Activated CD4-positive, alpha-beta T cell treated with anti-CD3 and anti-CD28 coated beads, Interleukin-10, Interleukin-2, amounts not matched to agents 100 ng/mL and 50 ng/mL, durations not matched to agents 16 hours and 8 hours (primary cell): ENCODE data around the gene SPATC1L.

ENCODE experiments used
- DNase-seq: peaks from one replicate; pipeline ENCODE4 v3.0.0-alpha.2; 2020

Gene SPATC1L

GRCh38 chr21:46129846-46130651, 54.2 kb downstream of the SPATC1L start:
- DNase-seq = no peak

- DNase-seq = no peak
Observed at GRCh38 chr21:46128933-46129571, 55.2 kb downstream of the SPATC1L start.

DNA sequence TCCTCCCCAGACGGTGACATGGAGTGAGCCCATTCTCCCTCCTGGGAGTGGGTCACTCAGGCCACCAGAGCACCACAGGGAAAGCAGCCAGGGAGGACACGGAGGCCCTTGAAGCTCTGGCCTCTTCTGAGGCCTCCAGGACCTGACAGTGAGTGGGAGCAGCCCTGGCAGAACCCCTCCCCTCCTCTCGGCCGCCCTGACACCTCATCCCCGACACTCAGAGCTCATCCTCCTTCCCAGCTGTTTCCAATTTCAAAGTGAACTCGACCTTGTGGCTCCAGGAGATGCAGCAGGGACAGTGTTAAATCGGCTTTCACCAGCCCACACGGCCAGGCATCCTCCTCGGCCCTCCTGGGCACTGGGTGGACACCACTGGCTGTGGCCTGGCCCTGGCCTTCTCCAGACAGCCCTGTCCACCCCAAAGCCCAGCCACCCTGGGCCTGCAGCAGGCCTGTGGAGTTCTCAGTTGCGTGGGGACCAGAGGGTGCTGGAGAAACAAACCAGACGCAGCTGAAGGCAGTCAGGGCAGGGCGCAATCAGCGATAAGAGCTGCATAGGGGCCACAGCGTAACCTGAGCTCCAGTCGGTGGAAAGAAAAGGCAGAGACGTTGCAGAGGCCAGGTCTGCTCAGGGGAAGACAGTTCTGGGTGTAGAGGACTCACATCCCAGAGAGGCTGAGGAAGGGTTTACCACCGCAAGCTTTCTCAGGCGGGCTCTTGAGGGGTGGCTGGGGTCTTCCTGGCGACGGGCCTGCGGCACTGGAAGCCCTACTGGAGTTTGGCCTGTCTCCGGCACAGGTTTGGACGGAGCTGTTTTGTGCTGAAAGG, 55.9 kb downstream of the SPATC1L start:
- no peak for DNase-seq

DNA sequence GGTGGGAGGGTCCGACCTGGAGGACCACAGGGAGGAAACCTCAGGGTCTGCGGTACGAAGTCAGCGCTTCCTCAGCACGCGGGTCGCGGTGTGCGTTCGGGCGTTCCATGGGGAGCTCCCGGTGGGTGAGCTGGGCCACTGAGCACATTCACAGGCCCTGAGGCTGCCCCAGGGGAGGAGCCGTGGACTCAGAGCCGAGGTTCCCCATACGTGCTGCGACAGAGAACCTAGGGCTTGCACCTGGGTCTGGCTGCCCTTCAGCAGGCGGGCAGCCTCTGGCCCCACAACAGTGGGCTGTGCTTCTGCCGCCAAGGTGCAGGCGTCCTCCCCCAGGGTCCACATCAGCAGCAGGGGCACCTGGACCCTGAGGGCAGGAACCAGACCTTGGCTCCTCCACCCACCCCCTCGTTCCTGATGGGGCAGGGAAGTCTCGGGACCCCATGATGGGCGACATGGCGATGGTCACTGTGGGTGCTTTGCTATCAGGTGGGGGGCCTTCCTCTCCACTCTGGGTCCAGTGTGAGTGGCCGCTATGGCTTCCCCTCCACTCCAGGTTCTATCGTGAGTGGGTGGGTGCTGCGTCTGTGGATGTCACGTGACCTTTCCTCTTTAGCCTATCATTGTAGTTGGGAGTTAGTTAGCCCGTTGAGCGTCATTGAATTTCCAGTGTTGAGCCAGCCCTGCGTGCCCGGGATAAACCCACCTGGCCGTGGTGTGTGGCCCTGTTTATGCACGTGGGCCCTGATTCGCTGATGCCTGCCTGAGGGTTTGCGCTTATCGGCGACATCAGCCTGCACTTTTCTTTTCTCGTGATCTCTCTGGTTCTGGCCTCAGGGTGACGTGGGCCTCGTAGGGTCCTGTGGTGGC, 56.8 kb downstream of the SPATC1L start:
- DNase-seq = no peak

GRCh38 chr21:46126309-46127238, 57.7 kb downstream of the SPATC1L start:
- no peak for DNase-seq

GRCh38 chr21:46125846-46126301, 58.4 kb downstream of the SPATC1L start:
- DNase-seq = no peak

- DNase-seq = no peak
Observed at GRCh38 chr21:46124926-46125845, 59.1 kb downstream of the SPATC1L start.

DNA sequence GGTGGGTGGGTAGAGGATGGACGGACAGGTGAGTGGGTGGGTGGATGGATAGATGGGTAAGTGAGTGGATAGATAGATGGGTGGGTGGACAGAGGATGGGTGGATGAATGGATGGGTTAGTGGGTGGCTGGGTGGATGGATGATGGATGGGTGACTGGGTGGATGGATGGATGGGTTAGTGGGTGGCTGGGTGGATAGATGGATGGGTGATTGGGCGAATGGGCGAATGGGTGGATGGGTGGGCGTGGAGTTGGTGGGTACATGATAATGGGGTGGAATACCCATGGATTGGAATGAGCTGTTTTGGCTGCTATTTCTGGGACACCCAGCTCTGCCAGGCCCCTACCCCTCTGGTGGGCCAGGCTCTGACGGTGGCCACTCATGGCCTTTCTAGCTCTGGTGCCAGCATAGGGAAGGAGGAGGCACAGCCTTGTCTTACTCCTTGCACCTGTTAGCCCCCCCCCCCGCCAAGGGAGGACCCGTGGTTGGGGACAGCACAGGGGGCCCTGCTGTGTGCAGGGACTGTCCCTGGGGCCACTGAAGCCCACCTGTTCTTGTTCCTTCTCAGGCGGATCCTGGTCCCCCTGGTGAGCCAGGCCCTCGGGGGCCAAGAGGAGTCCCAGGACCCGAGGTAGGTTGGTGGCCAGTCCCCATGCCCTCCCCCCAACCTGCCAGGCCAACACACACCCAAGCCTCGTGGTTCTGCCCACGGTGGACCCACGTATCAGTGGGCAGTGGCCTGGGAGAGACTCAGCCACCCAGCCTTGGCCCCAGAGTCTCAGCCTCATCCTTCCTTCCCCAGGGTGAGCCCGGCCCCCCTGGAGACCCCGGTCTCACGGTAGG, 60.0 kb downstream of the SPATC1L start:
- DNase-seq = no peak

GRCh38 chr21:46122758-46123683, 61.2 kb downstream of the SPATC1L start:
- no peak for DNase-seq

- DNase-seq = no peak
Observed at GRCh38 chr21:46122237-46122671, 62.0 kb downstream of the SPATC1L start.

GRCh38 chr21:46121286-46122221, 62.7 kb downstream of the SPATC1L start:
- no peak for DNase-seq

DNA sequence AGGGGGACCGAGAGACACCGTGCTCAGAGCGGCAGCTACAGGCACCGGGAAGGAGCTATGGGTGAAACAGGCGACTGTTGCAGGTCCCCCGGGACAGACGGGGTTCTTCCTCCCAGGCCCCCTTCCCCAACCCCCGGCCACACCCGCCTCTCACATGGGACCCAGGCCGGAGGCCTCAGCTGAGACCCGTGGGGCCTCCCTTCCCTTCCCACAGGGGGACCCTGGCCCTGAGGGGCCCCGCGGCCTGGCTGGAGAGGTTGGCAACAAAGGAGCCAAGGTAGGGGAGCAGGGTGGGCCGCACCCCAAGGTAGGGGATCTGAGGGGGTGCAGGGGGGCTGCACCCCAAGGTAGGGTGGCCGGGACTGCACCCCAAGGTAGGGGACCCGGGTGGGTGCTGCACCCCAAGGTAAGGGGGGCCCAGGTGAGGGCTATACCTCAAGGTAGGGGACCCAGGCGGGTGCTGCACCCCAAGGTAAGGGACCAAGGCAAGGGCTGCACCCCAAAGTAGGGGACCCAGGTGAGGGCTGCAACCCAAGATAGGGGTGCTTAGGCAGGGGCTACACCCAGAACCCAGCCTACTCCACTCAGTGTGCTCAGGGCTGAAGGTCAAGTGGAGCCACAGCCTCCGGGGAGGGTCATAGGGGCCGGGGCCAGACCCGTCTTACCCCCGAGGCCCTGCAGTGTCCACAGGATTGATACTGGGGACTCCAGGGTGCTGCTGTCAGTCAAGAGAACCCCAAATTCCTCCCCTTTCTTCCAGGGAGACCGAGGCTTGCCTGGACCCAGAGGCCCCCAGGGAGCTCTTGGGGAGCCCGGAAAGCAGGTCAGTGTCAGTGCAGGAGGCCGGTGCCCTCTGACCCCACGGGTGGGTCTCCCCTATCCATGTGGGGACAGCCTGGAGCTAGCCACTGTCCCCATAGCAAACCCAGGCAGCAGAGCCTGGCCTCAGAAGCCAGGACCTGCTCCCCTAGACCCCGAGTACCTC, 63.7 kb downstream of the SPATC1L start:
- DNase-seq = no peak

DNA sequence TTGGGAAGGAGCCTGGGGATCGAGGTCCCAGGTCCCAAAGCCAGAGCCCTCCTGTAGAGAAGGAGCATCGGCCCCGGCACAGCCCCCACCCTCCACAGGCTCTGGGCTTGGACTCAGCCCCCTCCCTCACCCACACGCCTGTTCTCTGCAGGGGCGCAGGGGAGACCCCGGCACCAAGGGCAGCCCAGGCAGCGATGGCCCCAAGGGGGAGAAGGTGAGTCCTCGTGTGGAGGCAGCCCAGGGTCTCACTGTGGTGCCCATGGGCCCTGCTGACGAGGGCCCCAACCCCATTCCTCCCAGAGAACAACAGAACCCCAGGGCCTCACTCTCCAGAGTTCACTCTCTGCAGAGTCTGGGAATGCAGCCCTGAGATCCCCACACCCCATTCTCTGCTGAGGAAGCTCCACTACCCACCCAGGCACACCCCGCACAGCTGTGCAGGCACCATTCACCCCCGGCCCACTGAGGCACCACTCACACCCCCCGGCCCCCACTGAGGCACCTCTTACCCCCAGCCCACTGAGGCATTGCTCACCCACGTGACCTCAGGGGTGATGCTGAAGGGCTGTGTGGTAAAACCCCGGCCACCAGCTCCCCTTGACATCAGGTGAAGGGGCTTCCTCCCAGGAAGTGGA, 64.5 kb downstream of the SPATC1L start:
- DNase-seq = no peak

DNA sequence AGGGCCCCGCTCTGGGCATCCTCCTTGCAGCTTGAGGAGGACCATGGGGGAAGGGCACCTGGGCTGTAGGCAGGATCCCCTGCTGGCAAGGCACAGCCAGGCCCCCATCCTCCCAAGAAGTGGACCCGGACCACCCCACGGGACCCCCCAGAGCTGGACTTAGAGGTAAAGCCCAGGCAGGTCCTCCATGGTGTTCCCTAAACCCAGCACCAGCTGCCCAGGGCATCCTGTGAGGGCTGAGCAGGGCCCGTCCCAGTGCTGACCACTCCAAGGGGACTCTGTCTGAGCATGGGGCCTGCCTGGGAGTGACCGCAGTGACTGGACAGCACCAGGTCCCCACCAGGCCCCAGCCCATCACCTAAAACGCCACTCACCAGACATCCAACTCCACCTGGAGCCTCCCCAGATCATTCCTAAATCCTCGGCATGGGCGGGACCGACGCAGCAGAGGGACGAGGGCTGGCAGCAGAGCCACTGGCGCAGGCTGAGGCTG, 65.1 kb downstream of the SPATC1L start:
- DNase-seq = no peak
